Mucosa of rectum (tissue), 2 donors: ENCODE data around the gene TMOD3.
A peak's percentile ranks its signal among the peaks of the same experiment; 100 is the strongest.

Experiments
- H3K27ac ChIP-seq, 2 donors: one replicate each; pipeline ENCODE4 v1.7.0; 2013; ENCODE audit warnings: inconsistent platforms in 2 of 2, low read depth in 2 of 2, low read length in 2 of 2
- H3K27me3 ChIP-seq, 2 donors: one replicate each; pipeline ENCODE4 v1.7.0; 2013; ENCODE audit warnings: low read length in 2 of 2; ENCODE audit not compliant: control insufficient read depth in 2 of 2, insufficient read depth in 2 of 2
- H3K36me3 ChIP-seq, 2 donors: one replicate each; pipeline ENCODE4 v1.7.0; 2013; ENCODE audit warnings: low read length in 2 of 2; ENCODE audit not compliant: control insufficient read depth in 2 of 2, insufficient read depth in 2 of 2
- H3K4me1 ChIP-seq, 2 donors: one replicate each; pipeline ENCODE4 v1.7.0; 2013; ENCODE audit warnings: low read length in 2 of 2, mild to moderate bottlenecking in 1 of 2; ENCODE audit not compliant: control insufficient read depth in 2 of 2, insufficient read depth in 2 of 2
- H3K4me3 ChIP-seq, 2 donors: one replicate each; pipeline ENCODE4 v1.7.0; 2013; ENCODE audit warnings: low read length in 2 of 2
- H3K9ac ChIP-seq, 2 donors: one replicate each; pipeline ENCODE4 v1.7.0; 2013; ENCODE audit warnings: low read length in 2 of 2, low read depth in 1 of 2, mild to moderate bottlenecking in 1 of 2
- H3K9me3 ChIP-seq, 2 donors: one replicate each; pipeline ENCODE4 v1.7.0; 2013; ENCODE audit warnings: low read length in 2 of 2; ENCODE audit not compliant: control insufficient read depth in 2 of 2
- donor health status: healthy.
- donor health status: Normal muscosa, but diverticular disease.

TMOD3 gene

DNA sequence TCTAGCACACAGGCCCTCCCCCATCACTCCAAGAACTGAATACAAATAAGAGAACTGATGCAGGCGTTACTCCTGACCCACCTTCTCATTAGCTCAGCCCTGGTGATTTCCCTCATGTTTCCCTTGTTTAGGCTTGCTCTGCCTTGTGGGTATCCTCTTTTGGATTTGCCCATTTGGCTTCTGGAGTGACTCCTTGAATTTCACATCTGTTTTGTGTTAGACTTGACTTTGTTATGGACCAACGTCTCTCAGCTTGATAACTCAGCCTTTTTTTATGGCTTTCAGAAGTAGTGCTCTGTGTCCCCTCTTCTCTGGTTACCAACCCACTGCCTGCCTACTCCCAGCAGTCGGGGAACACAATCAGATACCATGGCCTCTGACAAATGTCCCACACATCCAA lies 11.3 kb upstream of the TMOD3 start:
- H3K4me3 ChIP-seq, result no peak overlapping the region
- H3K9me3 ChIP-seq, result peaks cover 3 to 6% of the 10 kb centered on the region in 2 donors
- H3K27ac ChIP-seq, result no peak overlapping the region
- no peaks in the 10 kb centered on the region for H3K4me1 ChIP-seq
- H3K36me3 ChIP-seq, result no peaks in the 10 kb centered on the region
- no peaks in the 10 kb centered on the region for H3K27me3 ChIP-seq
- H3K9ac ChIP-seq, result no peak overlapping the region

DNA sequence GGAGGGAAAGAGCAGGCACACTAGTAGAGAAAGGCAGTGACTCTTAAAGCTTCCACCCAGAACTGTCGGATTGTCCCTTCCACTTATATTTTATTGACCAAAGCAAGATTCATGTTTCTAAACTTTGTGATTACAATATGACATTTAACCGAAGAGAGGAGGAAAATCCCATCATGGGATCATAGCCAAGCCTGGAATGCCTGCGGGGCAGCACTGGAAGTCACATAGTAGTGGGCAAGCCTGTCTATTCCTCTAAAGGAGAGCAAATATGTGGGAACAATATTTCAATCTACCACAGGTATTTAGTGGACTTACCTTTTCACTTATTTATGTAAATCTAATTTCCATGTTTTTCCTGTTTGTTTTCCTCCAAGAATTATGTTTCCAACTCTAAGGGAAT lies 3.8 kb upstream of the TMOD3 start:
- H3K4me3 ChIP-seq, result no peak overlapping the region
- no peak overlapping the region for H3K9ac ChIP-seq
- peaks cover 1 to 6% of the 10 kb centered on the region in 2 donors for H3K9me3 ChIP-seq
- H3K36me3 ChIP-seq, result no peaks in the 10 kb centered on the region
- H3K27ac ChIP-seq, result no peak overlapping the region
- no peaks in the 10 kb centered on the region for H3K4me1 ChIP-seq
- no peaks in the 10 kb centered on the region for H3K27me3 ChIP-seq

DNA sequence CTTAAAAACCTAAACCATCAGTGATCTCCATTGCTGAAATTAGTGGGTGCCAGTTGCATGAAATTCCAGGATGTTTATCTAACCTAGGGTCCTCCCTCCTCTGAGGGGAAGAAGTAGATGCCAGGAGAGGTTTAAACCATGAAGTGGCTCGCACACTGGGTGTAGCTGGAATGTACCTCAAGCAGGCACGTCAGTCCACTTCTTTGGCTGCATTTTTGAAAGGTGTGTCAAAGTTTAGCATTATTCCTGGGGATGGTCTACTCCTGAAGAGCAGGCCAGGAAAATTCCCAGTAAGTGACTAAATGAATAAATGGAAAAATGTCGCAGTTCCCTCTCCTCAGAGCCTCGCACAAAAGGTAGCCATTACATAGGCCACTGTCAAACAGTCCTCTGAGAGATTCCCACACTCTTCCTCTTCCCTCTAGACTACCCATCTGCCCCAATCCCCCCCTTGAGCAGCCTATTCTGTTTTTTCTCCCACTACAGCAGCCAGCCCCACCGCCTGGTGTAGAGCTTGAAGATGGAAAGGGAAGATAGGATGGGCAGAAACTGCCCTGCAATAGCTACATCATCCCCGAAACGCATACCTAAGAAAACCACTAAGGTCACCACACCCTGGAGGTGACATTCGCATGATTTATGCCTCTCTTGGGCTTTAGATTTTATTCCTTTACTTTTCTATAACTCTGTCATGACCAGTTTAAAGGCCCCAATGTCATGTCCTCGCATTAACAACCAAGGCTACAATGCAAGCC lies 655 bp upstream of the TMOD3 start:
- no peak overlapping the region for H3K9ac ChIP-seq
- peaks cover 9 to 11% of the 10 kb centered on the region in 2 donors for H3K4me1 ChIP-seq
- no peaks in the 10 kb centered on the region for H3K9me3 ChIP-seq
- H3K4me3 ChIP-seq, result peak overlapping the region; percentile 80 to 92
- no peaks in the 10 kb centered on the region for H3K36me3 ChIP-seq
- peak overlapping the region in 1 of 2 donors; percentile 96 for H3K27ac ChIP-seq
- H3K27me3 ChIP-seq, result no peaks in the 10 kb centered on the region

DNA sequence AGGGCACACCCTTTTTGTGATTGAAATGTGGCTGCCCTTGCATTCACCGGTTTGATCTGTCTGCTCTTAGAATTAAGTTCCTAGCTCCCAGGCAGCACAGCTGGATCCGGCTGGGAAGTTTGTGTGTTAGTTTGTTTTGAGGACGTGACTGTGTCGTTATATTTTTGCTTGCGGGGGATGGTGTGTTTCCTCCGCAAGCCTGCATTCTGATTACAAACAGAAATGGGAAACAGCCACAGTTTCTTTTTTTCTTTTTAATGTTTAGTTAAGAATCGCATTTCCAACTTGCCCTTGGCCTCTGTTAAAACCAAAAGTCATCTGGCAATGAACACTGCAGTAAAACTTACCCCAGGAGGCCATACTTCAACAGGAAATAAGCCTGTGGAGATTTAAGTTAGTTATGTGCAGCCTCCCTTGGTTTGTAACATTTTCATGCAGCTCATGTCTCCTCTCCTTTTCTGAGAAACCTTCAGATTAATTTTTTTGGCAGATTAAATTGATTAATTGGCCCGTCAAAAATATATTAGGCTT lies 888 bp downstream of the TMOD3 start:
- peaks cover 9 to 11% of the 10 kb centered on the region in 2 donors for H3K4me1 ChIP-seq
- no peaks in the 10 kb centered on the region for H3K27me3 ChIP-seq
- H3K9me3 ChIP-seq, result no peaks in the 10 kb centered on the region
- peak overlapping the region; percentile 94 to 96 for H3K27ac ChIP-seq
- H3K9ac ChIP-seq, result peak overlapping the region; percentile 76 to 92
- H3K36me3 ChIP-seq, result no peaks in the 10 kb centered on the region
- H3K4me3 ChIP-seq, result peak overlapping the region; percentile 80 to 92

DNA sequence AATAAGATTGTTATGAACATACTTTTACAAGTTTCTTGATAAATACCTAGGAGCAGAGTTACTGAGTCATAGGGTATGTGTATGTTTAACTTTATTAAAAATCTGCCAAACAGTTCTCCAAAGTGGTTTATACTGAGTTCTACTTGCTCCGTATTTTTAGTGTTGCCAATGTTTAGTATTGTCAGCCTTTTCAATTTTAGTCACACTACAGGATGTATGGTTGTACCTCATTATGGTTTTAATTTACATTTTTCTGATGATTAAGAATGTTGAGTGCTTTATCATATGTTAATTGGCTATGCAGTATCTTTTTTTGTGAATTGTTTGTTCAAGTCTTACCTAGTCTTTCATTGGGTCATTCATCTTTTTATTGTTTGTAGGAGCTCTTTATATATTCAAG lies 4.3 kb downstream of the TMOD3 start:
- peaks cover 13 to 21% of the 10 kb centered on the region in 2 donors for H3K4me1 ChIP-seq
- H3K9me3 ChIP-seq, result no peaks in the 10 kb centered on the region
- H3K27me3 ChIP-seq, result no peaks in the 10 kb centered on the region
- H3K36me3 ChIP-seq, result no peaks in the 10 kb centered on the region
- H3K4me3 ChIP-seq, result no peak overlapping the region
- H3K27ac ChIP-seq, result no peak overlapping the region
- H3K9ac ChIP-seq, result no peak overlapping the region

DNA sequence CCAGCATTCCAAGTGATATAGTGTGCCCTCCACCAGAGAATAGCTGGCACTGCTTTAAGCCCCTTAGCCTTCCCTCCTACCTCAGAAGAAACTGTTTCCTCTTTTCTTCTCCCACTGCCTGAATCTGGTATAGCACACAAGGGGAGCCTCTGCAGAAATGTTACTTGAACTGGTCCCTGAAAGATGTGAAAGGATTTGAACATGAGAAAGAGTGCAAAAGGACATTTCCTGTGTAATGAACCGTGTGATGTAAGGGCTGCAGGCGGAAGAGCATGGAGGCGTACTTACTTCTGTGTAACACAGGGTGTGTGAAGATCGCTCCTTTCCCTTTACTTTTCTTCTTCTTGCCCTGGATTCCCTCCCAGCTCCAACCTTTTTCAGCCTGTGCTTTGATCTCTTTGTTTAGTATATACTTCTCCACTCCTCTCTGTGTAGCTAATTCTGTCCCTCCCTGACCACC lies 8.4 kb downstream of the TMOD3 start:
- no peak overlapping the region for H3K27ac ChIP-seq
- H3K4me3 ChIP-seq, result no peak overlapping the region
- no peaks in the 10 kb centered on the region for H3K36me3 ChIP-seq
- peaks cover 16% of the 10 kb centered on the region in 2 donors for H3K4me1 ChIP-seq
- no peaks in the 10 kb centered on the region for H3K27me3 ChIP-seq
- no peak overlapping the region for H3K9ac ChIP-seq
- no peaks in the 10 kb centered on the region for H3K9me3 ChIP-seq

DNA sequence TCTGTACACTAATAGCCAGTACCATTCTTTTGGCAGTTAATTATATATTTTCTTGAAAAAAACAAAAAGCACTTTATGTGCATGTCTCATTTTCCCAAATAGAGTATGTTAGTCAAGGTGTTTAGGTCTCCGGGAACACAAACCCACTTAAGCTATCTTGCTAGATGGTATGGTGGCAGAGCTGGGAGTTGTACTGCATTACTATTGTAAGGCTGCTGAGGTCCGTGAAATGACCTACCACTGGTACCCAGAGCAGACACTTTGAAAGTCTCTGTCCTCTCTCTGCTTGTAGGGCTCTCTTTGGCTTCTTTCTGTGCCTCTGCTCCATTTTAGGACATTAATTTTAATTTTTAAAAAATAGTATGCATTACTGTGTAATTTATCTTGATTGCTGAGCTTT lies 8.8 kb downstream of the TMOD3 start:
- Histone ChIP-seq H3K9me3 (no peaks in the 10 kb centered on the region), H3K4me3 (no peak overlapping the region), H3K36me3 (no peaks in the 10 kb centered on the region), H3K27ac (no peak overlapping the region), H3K9ac (no peak overlapping the region), H3K27me3 (no peaks in the 10 kb centered on the region), H3K4me1 (peaks cover 16% of the 10 kb centered on the region in 2 donors)

DNA sequence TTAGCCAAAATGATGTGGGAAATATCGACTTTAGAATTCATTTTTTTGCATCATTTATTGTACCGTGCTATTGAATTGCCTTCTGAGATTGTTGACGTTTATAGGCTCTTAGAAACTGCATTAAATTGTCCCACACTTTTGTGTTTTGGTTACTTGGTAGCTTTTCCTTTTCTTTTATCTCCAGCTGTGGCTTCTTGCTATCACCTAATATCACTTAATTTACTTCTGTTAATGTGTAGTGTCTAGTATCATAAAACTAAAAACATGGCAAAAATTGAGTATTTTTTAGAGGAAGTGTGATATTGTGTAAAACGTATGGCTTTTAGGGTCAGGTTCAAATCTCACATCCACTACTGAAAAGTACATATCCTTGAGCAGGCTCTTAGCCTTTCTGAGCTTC lies 11.2 kb downstream of the TMOD3 start:
- no peak overlapping the region for H3K4me3 ChIP-seq
- peaks cover 20 to 21% of the 10 kb centered on the region in 2 donors for H3K4me1 ChIP-seq
- H3K27me3 ChIP-seq, result no peaks in the 10 kb centered on the region
- H3K9me3 ChIP-seq, result no peaks in the 10 kb centered on the region
- no peak overlapping the region for H3K9ac ChIP-seq
- H3K36me3 ChIP-seq, result no peaks in the 10 kb centered on the region
- H3K27ac ChIP-seq, result no peak overlapping the region

DNA sequence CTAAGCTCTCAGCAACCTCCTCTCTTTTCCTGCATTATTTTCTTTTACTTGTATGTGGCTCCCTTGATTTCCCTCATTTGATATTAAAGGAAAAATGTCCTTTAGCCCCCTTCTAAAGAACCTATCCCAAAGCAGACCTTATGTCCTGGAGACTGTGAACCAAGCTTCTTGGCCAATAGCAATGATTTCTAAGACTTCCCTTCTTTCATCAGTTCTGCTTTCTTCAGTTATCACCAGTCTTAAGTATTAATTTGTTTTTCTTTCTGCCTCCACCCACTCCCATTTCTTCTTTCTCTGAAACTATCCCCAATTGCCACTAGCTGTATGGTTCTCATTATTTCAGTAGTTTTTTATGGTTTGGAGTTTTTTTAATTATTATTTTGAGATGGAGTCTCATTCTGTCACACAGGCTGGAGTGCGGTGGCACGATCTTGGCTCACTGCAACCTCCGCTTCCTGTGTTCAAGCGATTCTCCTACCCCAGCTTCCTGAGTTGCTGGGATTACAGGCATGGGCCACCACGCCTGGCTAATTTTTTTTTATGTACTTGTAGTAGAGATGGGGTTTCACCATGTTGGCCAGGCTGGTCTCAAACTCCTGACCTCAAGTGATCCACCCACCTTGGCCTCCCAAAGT lies 12.1 kb downstream of the TMOD3 start:
- H3K27ac ChIP-seq, result no peak overlapping the region
- no peak overlapping the region for H3K9ac ChIP-seq
- H3K4me1 ChIP-seq, result peaks cover 20 to 21% of the 10 kb centered on the region in 2 donors
- H3K4me3 ChIP-seq, result no peak overlapping the region
- H3K36me3 ChIP-seq, result no peaks in the 10 kb centered on the region
- H3K27me3 ChIP-seq, result no peaks in the 10 kb centered on the region
- no peaks in the 10 kb centered on the region for H3K9me3 ChIP-seq

DNA sequence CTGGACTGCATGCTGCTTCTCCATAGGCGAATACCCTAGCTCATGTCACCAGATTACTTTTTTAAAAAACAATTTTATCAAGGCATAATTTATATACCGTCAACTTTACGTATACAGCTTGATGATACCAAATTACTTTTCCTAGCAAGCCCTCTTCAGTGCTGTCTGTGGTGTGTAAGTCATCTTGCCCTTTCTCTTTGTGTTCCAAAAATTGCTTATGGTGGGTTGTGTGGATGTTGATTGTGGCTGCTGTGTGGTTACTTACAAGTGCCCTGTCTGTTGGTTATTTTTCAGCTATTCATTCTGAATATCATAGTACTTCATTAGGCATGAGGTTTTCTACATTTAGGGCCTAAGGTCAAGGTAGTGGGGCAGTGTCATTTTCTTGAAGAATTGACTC lies 12.8 kb downstream of the TMOD3 start:
- Histone ChIP-seq H3K36me3 (no peaks in the 10 kb centered on the region), H3K9me3 (no peaks in the 10 kb centered on the region), H3K4me1 (peaks cover 20 to 21% of the 10 kb centered on the region in 2 donors), H3K9ac (no peak overlapping the region), H3K27me3 (no peaks in the 10 kb centered on the region), H3K27ac (no peak overlapping the region), H3K4me3 (no peak overlapping the region)
